PFSK-1 (cell line): ENCODE data around the gene SLC38A9.

Experiments used
- FOXP2 ChIP-seq: optimal IDR thresholded peaks from 2 replicates; pipeline ENCODE3; 2011; ENCODE audit warnings: borderline replicate concordance, control low read depth, inconsistent platforms; ENCODE audit not compliant: insufficient read depth; ENCODE audit errors: extremely low read length, extremely low read depth
- POLR2AphosphoS5 ChIP-seq: IDR thresholded peaks from 2 replicates; pipeline ENCODE4 v1.6.1; 2012; ENCODE audit warnings: low read depth, mild to moderate bottlenecking, control low read depth, low read length, moderate library complexity
- REST ChIP-seq, 2 experiments: IDR thresholded peaks; 2 replicates each; pipeline versions ENCODE4 v1.6.1 to v1.8.0; 2011 to 2012; ENCODE audit warnings: low read depth in 2 of 2, low read length in 2 of 2, control low read depth in 1 of 2, inconsistent platforms in 1 of 2, mild to moderate bottlenecking in 1 of 2, moderate library complexity in 1 of 2; ENCODE audit not compliant: insufficient read depth in 1 of 2
- SIN3A ChIP-seq: IDR thresholded peaks from 2 replicates; pipeline ENCODE4 v1.6.1; 2012; ENCODE audit warnings: mild to moderate bottlenecking, low read length, moderate library complexity, borderline replicate concordance; ENCODE audit not compliant: insufficient read depth
- TAF1 ChIP-seq: IDR thresholded peaks from 2 replicates; pipeline ENCODE4 v1.6.1; 2012; ENCODE audit warnings: low read length, control low read depth, borderline replicate concordance; ENCODE audit not compliant: insufficient read depth

SLC38A9 gene

GRCh38 chr5:55620766-55621160 is 91.4 kb downstream of the SLC38A9 start:
- TF ChIP-seq FOXP2 (no peak), TAF1 (no peak), REST (IDR thresholded peaks at IDR 0.05; ENCODE audit: insufficient read depth in 1 of 2, low read depth in 2 of 2, low read length in 2 of 2) (no peak), SIN3A (no peak), POLR2AphosphoS5 (no peak)

DNA sequence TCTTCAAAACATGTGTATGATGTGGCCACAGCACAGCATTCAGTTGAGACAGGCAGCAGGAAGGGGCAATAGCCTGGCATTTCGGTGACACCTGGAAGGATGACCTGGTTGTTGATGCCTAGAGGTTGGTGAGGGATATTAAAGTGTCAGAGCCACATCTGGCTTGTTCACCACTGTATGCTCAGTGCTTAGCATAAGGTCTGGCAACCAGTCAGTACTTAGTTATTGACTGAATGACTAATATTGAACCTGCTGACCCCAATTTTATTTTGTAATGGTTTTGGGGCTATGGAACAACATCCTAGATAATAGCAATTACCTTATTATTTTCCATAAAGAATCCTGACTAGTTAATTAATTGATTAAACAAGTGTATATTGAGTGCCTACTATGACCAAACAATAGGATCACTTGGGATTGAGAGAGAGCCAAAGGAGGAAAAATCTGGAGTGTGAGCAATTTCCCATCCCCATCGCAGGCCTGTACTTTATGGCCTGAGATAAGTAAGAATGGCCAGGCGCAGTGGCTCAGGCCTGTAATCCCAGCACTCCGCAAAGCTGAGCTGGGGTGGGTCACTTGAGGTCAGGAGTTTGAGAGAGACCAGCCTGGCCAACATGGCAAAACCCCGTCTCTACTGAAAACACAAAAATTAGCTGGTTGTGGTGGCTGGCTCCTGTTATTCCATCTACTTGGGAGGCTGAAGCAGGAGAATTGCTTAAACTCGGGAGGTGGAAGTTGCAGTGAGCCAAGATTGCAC is 91.9 kb downstream of the SLC38A9 start:
- TF ChIP-seq SIN3A, result no peak
- no peak for TF ChIP-seq FOXP2
- TF ChIP-seq POLR2AphosphoS5, result no peak
- TF ChIP-seq TAF1, result no peak
- no peak for TF ChIP-seq REST (IDR thresholded peaks at IDR 0.05; ENCODE audit: insufficient read depth in 1 of 2, low read depth in 2 of 2, low read length in 2 of 2)

DNA sequence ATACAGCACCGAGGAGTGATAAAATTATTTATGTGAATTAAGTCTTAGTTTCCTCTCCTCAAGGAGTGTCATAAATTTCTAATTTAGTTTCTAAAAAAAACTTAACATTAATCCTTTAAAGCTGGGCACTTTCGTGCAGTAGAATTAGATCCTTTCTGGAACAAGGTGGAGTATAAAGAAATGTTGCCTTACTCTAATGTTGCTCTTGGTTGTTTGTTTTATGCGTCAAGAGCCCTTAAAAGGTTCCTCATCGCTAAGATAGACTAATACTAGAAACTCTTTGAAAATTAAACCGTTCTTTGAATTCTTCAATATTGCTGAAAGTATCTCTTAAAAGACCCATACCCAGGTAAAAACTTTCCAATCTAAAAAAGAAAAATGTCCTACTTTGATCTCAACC is 93.8 kb downstream of the SLC38A9 start:
- TF ChIP-seq POLR2AphosphoS5 (no peak), TAF1 (no peak), FOXP2 (no peak), REST (IDR thresholded peaks at IDR 0.05; ENCODE audit: insufficient read depth in 1 of 2, low read depth in 2 of 2, low read length in 2 of 2) (no peak), SIN3A (no peak)

DNA sequence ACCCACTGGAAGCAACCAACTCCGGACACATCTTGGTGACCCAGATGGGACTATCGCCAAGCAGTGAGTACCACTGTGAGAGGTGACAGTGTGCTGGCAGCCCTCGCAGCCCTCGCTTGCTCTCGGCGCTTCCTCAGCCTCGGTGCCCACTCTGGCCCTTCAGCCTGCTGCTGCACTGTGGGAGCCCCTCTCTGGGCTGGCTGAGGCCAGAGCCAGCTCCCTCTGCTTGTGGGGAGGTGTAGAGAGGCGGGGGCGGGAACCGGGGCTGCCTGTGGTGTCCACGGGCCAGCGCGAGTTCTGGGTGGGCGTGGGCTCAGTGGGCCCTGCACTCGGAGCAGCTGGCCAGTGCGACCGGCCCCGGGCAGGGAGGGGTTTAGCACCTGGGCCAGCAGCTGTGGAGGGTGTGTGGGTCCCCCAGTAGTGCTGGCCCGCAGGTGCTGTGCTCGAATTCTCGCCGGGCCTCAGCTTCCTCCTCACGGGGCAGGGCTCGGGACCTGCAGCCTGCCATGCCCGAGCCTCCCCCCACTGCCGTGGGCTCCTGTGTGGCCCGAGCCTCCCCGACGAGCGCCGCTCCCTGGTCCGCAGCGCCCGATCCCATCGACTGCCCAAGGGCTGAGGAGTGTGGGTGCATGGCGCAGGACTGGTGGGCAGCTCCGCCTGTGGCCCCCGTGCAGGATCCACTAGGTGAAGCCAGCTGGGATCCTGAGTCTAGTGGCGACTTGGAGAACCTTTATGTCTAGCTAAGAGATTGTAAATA is 98.8 kb downstream of the SLC38A9 start:
- TF ChIP-seq POLR2AphosphoS5, result no peak
- no peak for TF ChIP-seq REST (IDR thresholded peaks at IDR 0.05; ENCODE audit: insufficient read depth in 1 of 2, low read depth in 2 of 2, low read length in 2 of 2)
